Colon (tissue), 2 donors: ENCODE results near the gene ATXN7L1.

Source experiments
- FAIRE-seq: peaks from 2 replicates; lab custom pipeline; 2012; peaks lifted over from hg19 to GRCh38; lab: Jason Lieb, UNC
- donor health status: control.
- donor health status: control.

ATXN7L1 gene

GRCh38 chr7:105580022-105580740, 296.2 kb downstream of the ATXN7L1 start:
- FAIRE-seq = no peak

GRCh38 chr7:105578496-105578895, 297.9 kb downstream of the ATXN7L1 start:
- no peak for FAIRE-seq

- no peak for FAIRE-seq
Measured at GRCh38 chr7:105577251-105577650, 299.1 kb downstream of the ATXN7L1 start.

- FAIRE-seq = no peak
Measured at GRCh38 chr7:105571891-105572290, 304.5 kb downstream of the ATXN7L1 start.

- no peak for FAIRE-seq
Measured at GRCh38 chr7:105567821-105568220, 308.6 kb downstream of the ATXN7L1 start.

GRCh38 chr7:105567024-105567423, 309.4 kb downstream of the ATXN7L1 start:
- FAIRE-seq = no peak

- no peak for FAIRE-seq
Measured at GRCh38 chr7:105565190-105565589, 311.2 kb downstream of the ATXN7L1 start.

GRCh38 chr7:105559926-105560325, 316.5 kb downstream of the ATXN7L1 start:
- no peak for FAIRE-seq
